ENCODE results near the gene ANTXR2.
"Not testable (repeated sequence)": the region's sequence is repeated elsewhere in the genome, so short reads cannot be mapped to it uniquely, and the experiment has no call there.

The ANTXR2 gene

DNA sequence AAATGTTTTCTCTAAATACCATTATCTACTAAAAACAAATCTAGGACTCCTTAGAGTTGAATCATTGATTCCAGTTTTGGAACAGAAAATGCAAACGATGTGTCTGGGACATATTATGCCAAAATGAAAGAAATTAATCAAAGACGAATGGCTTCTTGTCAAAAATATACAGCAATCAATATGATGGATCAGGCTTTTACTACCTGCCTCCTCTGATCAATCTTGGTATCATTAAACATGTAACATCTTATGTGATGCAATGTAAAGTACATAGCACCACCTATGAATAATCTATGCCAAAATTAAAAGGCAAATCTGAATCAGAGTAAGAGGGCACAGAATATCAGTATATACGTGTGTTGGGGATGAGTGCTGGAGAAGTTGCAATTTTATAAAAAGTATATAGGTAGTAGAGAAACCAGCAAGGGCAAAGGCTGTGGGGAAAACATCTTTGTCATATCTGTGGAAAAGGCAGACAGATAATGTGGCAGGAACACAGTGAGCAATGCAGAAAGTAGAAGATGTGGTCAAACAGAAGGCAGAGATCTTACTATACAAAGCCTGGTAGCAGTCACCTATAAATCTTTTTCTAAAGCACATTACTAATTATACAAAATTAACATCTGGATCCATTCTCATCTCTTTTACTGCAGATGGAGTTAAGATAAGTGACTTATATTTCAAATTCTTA lies 152.7 kb downstream of the ANTXR2 start:
- no peak for DNase-seq (ENCODE audit: low read depth, low spot score)

DNA sequence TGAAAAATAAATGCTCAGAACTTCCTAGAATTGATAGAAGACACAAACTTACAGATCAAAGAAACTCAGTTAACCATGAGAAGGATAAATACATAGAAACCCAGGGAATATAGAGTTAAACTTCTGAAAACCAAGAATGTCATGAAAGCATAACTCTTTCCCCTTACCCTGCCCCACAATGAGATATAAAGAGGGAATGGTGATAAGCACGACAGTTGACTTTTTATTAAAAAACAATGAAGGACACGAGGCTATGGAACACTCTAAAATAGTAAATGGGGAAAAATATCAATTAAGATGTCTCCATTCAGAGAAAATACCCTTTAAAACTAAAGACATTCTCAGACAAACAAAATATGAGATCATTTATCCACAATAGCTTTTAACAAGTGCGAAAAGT lies 154.7 kb downstream of the ANTXR2 start:
- DNase-seq (ENCODE audit: low read depth, low spot score) = no peak

DNA sequence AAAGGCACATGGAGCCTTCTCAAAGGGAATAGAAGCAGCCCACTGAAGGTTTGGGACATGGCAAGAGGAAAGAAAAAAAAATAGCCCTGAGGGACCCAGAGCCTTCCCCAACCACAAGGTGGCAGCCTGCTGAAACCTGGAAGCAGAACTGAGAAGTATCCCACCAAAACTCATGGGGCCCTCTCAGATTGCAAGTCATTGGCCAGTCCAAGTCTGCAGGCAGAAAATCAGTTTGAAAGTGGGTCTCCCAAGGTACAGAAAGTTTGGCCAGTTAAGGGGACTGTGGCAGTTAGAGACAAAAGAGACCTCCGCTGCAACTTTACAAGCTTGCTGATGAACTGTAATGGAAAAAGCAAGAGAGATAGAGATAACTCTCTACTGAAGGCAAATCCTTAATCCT lies 155.8 kb downstream of the ANTXR2 start:
- peak; percentile 14 for DNase-seq (ENCODE audit: low read depth, low spot score)

DNA sequence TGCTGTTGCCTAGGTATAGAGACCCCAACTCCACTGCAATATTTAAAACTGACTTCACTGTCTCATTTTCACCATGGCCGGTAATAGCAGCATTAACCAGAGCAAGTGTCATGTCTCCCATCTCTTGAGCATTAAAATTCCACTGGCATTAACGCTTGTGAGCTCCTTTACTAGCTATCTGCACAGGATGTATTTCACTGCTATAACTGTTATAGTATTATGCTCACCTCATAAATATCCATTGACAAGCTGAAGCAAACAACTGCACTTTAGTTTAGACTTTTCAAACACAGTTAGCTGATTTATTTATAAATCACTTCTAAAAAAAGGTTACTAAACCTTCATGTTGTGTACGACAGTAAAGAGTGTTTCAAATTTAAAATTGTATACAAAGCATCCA lies 157.8 kb downstream of the ANTXR2 start:
- DNase-seq (ENCODE audit: low read depth, low spot score) = no peak

DNA sequence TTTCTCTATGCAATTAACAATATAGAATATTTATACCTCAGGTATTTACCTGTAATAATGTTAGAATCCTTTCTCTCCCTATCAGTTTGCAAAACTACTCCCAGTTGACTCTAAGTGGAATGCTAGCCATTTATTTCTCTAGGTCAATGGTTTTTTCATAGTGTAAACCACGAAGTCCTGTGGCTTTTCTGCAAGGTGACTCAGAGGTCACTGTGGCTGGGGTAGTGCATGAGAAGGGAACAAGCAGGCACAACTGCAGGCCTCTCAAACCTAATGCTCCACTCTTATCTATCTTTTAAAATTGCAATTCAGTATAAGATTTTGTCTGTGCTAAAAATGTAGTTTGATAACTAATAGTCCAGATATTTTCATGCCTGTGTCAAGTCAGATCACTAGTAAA lies 159.4 kb downstream of the ANTXR2 start:
- DNase-seq (ENCODE audit: low read depth, low spot score) = no peak

DNA sequence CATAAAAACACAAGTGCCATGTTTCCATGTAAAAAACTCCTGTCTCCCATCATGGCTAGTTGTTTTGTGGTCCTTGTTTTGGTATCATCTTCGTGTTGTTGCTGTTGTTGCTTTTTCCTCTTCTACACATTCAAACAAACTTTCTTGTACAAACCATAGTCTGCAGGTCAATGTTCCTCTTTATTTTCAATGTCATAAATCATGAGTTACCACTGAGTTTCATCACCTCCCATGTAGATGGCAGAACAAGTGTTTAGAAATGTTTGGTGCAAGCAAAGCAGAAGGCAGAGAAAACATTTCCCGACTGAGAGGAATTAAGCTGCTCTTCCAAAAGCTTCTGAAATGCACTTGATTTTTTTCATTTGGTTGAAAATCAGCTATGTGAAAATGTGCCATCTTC lies 166.0 kb downstream of the ANTXR2 start:
- no peak for DNase-seq (ENCODE audit: low read depth, low spot score)

DNA sequence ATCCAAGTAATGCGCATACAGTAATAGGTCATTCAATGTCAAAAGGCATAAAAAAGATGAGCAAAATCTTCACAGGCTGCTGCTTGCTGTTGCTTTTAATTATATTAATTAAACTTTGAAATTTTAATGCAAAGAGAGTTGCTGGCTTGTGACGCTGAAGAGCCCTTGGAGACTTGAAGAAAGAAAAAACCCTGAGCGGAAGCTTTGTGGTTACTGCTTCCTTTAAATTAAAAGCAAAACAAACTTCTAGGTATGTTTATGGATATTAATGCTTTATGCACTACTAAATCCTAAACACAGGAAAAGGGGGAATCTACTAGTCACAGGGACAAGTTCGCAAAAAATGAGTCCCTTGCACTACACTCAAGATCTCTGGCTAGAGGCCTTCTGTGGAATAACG lies 166.7 kb downstream of the ANTXR2 start:
- no peak for DNase-seq (ENCODE audit: low read depth, low spot score)

DNA sequence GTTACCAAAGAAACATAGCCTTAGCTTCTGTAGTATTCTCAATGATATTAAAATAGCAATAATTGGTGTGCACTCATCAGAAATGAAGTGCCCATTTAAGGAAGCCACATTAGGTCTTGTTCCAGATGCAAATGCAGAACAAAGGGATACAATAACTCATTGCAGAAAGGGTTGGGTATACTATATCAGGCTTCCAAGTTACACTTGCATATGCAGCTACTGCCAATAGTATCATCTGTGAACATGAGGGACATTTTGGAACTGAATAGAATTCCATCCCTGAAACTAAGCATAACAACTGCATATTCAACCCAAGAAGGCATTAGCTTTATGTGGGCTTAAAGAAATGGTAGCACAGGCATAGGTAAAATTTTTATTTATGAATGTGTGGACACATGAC lies 167.8 kb downstream of the ANTXR2 start:
- no peak for DNase-seq (ENCODE audit: low read depth, low spot score)

DNA sequence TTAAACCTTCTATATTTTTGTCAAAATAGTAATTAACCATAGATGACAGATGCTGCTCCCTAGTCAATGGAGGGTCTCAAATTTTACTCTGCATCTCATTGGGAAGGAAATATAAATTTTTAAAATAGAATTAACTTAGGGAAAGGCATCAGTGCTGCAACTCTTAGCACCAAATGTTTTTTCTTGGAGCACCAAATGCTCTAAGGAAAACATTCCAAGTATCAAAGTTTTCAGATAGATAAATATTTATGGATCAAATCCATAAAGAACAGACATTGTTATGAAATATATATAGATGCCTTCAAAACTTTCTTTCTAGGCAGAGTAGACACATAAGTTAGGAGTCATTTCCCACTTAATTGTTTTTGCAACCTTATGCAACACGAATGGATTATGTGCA lies 168.7 kb downstream of the ANTXR2 start:
- no peak for DNase-seq (ENCODE audit: low read depth, low spot score)

DNA sequence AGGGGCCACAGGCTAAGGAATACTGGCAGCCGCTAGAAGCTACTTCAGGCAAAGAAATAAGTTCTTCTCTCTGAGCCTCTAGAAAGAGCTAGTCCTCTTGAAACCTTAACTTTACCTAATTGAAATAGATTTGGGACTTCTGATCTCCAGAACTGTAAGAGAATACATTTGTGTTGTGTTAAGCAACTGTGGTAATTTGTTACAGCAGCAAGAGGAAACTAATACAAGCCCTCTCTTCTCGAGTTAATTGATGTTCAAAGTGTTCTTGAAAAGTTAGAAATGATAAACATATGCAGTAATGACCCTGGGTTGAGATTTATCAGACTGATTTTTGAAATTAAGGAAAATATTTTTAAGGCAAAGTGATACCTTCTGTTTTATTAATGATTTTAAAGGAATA lies 172.8 kb downstream of the ANTXR2 start:
- DNase-seq (ENCODE audit: low read depth, low spot score) = no peak

DNA sequence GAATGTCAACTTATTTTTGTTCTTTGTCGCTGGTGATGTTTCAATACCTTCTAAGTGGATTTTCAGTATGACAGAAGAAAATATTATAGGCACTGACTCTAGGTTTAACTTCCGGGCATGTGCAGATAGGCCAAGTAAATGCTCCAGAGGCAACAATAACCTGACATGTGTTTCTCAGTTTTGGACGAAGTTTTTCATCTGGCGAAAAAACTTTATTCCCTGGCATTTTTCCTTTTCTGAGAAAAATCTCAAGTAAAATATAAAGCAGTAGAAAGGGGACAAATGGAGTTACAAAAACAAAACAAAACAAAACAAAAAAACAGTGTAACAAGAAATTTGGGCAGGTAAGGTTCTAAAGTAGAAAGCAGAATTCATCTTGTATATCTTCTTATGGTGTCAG lies 173.5 kb downstream of the ANTXR2 start:
- DNase-seq (ENCODE audit: low read depth, low spot score) = no peak

DNA sequence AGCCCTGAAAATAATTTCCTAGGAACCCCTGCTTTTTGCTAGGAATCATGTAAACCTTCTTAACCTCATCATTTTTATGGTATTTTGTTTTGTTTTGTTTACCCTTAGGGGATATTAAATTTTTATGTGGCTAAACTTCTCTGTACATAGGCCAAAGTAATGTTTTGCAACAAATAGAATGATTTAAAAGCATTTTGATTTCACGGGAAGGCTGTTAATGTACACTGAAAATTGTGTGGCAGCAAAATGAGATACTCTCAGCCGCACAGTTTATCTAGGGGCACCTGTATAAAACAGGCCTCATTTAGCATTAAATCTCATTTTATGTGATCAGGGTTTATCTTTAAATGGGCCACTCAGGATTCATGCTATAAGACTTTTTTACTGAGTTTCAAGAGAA lies 175.0 kb downstream of the ANTXR2 start:
- DNase-seq (ENCODE audit: low read depth, low spot score) = no peak

DNA sequence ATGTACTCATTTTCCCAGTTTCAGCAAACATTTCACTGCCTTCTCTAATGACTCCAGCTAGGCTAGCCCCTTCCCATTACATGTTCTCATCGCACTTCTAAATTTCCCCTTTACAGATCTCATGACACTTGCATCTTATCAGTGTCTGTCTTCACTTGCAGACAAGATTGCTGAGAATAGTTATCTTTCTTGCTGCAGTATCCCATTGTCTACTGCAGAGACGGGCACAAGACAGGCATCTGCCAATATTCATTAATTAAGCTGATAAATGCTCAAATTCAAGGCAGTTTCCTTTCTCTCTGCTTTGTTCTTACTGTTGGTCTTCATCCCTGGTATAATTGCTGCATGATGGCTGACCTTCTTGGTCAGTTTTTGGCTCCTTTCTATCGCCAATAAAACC lies 175.9 kb downstream of the ANTXR2 start:
- DNase-seq (ENCODE audit: low read depth, low spot score) = no peak

DNA sequence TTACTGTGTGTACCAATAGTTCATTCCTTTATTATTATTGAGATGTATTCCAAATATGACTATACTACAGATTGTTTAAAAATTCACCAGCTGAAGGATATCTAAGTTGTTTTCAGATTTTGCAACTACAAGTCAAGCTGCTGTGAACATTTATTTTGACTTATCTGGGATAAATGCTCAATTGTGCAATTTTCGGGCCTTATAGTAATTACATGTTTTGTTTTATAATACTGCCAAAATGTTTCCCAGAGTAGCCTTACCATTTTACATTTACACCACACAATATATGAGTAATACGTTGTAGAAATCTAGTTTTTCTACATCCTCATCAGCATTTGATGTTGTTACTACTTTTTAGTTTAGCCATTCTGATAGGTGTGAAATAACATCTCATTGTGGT lies 179.6 kb downstream of the ANTXR2 start:
- no peak for DNase-seq (ENCODE audit: low read depth, low spot score)

DNA sequence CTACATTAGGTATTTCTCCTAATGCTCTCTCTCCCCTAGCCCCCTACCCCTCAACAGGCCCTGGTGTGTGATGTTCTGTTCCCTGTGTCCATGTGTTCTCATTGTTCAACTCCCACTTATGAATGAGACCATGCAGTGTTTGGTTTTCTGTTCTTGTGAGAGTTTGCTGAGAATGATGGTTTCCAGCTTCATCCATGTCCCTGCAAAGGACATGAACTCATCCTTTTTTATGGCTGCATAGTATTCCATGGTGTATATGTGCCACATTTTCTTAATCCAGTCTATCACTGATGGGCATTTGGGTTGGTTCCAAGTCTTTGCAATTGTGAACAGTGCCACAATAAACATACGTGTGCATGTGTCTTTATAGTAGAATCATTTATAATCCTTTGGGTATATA lies 184.0 kb downstream of the ANTXR2 start:
- DNase-seq (ENCODE audit: low read depth, low spot score) = not testable (repeated sequence)

DNA sequence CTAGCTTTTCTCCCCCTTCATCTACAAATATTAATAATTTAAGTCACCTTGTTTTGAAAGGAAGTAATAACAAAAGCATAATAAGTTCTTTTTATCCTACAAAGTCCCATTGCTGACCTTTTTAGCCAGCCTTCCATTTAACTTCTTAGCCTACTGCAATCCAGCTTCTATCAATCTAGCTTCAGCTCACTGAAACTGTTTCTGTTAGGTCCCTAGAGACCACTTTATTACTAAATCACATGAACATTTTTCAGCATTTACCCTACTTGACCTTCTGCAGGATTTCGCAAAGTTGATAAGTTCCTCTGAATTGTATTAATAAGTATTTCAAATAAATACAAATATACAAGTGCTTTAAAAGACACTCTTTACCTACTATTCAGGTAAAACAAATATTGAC lies 186.5 kb downstream of the ANTXR2 start:
- no peak for DNase-seq (ENCODE audit: low read depth, low spot score)

DNA sequence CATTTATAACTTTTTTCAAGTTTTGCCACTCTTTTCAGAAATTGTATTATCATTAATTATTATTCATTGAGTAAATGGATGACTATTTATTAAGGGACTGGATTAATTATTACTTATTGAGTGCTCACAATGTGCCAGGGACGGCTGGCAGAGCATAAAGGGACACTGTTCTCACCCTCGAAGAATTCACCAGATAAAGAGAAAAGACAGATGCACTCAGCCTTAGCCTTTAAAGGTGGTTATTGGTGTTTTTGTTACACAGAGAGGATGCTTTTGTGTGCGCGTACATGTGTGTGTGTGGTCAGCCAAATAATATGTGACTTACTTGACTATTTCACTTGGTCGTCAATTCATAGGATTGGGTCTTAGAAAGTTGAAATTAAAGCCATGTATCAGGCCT lies 187.0 kb downstream of the ANTXR2 start:
- DNase-seq (ENCODE audit: low read depth, low spot score) = no peak

DNA sequence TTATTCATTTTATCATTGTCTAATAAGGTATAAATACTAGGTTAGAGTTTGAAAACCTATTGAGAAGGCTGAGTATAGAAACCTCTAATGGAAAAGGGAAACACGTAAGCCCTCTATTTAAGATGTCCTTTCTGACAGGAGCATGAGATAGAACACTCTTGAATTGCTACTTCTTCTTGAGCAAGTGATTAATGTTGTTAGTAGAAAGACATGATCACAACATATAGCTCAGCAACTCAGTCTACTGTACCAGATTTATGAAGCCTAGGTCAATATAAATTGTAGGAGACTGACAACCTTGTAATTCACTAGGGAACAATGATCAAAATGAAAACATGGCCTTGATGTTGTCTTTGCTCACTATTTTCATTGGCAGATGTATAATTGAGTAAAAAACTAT lies 189.7 kb downstream of the ANTXR2 start:
- DNase-seq (ENCODE audit: low read depth, low spot score) = no peak

DNA sequence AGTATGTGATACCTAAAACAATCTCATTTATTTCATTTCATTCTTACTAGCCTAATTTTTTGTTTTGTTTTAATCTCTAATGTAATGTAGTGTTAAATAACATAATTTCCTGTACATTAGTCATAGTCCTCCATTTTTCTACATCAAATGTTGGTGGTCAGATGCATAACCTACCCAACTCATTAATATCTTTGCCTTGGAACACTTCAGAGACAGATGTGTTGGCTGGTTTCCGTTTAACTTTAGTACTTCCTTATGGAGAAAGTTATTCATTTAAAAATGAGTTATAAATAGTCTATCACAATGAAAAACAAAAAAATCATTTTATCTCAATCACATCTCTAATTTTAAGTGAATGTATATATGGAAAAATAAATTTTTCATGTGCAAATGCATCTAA lies 190.2 kb downstream of the ANTXR2 start:
- no peak for DNase-seq (ENCODE audit: low read depth, low spot score)

DNA sequence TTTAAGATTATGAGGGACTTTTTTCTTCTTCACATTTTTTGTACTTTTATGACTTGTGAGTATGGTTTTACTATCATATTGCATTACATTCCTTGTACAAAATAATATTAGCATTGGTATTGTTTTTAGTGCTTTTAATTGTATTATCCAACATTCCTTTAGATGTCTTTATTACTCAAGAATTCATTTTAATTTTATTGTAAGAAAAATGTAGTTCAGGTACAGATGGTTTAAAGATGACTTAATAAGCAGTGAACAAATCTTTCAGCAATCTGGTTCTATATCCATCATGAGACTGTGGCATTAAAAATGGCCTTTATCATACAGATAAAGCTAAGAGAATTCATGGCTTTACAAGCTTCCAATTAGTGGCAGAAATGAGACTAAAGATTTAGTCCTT lies 191.6 kb downstream of the ANTXR2 start:
- no peak for DNase-seq (ENCODE audit: low read depth, low spot score)

DNA sequence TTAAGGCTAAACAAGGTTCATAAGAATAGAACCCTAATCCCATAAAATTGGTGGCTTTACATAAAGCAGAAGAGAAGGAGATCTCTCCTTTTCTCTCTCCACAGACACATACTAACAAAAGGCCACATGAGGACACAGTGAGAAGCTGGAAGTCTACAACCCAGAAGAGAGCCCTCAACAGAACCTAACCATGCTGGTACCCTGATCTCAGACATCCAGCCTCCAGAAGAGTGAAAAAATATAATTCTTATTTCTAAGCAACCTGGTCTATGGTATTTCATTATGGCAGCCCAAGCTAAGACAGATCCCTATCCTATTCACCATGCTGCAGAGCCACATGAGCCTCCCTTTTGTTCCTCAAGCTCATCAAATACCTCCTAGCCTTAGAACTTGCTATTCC lies 195.5 kb downstream of the ANTXR2 start:
- no peak for DNase-seq (ENCODE audit: low read depth, low spot score)

DNA sequence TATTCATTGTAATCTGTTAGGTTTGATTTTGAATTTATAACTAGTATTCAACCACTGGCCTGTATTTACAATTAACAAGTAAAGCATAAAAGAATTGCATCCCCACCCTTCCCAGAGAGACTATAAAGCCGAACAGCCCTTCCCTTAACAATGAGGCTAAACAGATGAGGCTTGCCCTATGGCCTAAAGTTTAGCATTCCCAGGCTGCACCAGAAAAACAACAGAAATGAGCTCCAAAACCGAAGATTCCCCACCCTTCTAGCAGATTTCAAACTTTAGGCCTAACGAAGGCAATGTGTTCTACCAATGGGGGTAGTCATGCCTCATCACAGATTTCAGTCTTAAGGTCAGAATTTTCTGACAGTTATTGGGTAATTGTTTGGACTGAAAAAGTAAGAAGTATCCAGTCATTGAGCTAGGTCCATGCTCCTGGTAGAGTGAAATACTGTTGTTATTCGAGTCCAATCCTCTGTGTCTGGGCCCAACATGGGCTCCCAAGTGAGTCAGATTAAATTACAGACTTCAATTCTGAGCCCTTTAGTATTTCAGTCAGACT lies 197.6 kb downstream of the ANTXR2 start:
- no peak for DNase-seq (ENCODE audit: low read depth, low spot score)

DNA sequence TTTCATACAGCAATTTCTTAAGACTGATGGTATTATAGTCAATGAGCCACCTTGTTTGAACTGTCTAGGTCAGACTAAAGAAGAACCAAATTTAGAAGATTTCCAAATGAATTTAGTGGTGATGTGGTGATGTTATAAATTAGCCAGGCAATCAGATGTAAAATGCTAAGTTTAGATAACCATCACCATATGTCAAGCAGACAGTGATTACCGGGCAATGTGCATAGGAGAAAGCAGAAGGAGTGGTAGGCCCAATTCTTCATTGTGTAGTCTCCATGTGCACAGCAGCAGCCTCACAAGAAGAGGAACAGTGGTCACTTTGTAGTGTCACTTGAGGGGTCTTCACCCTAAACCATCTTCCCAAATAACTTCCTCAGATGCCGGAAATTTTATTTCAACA lies 198.8 kb downstream of the ANTXR2 start:
- no peak for DNase-seq (ENCODE audit: low read depth, low spot score)

DNA sequence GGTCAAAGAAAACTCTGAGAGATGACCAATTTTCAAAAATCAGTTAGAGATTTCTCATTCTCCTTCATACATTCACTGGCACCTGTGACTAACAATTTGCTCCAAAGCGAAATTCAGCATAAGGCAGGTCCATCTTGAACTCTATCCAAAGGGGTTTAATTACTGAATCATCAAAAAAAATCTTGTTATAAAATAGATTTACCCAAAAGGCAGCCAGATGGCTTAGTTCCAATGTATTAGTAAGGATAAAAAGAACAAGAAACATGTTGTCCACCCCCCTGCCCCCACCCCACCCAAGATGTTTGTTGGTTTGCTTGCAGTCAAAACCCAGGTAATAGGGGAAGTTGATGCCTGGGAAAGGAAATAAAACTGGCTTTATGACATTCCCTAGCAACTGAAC lies 200.3 kb downstream of the ANTXR2 start:
- no peak for DNase-seq (ENCODE audit: low read depth, low spot score)

Data from activated naive CD8-positive, alpha-beta T cell treated with anti-CD3 and anti-CD28 coated beads, Interleukin-2, amount 50 U/mL, for 16 hours (primary cell).